Activated naive CD4-positive, alpha-beta T cell treated with anti-CD3 and anti-CD28 coated beads, Interleukin-2, amount 50 U/mL, for 16 hours (primary cell): ENCODE results near the gene GRIK3.

ENCODE experiments used
- DNase-seq: peaks from one replicate; pipeline ENCODE4 v3.0.0-alpha.2; 2020

GRIK3 gene

DNA sequence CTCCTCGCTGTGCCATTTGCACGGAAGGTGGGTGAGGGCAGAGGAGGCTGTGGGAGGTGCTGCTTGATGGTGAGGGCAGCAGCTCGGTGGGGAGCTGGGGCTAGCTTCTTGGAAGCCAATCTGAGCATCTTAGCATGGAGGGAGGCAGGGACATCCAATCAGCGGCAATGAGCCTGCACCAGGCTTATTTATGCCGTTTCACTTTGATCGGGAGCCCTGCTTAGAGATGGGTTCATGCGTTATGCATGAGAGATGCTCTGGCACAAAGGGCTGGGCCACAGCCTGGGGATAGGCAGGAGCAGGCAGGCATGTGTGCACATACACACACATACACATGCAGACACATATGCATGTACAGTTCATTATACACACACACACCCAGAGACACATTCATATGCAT, 220.2 kb downstream of the GRIK3 start:
- DNase-seq: no peak

DNA sequence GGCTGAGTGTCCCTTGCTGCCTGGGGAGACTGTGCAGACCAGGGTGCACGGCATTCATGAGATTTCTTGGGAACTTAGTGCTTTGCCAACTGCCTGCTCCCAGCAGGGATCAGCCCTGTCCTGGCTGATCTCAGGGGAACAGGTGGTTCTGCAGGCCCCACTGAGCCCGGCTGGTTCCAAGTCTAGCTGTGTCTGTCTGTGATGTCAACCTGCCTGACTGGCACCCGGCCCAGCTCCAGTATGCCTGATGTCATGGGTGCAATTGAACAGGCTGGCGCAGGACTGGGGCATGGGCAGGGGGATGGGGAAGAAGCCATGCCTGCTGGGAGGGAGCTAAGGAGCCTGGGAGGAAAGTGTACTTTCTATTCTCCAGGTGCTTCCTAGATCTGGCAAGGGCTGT, 227.1 kb downstream of the GRIK3 start:
- no peak for DNase-seq

DNA sequence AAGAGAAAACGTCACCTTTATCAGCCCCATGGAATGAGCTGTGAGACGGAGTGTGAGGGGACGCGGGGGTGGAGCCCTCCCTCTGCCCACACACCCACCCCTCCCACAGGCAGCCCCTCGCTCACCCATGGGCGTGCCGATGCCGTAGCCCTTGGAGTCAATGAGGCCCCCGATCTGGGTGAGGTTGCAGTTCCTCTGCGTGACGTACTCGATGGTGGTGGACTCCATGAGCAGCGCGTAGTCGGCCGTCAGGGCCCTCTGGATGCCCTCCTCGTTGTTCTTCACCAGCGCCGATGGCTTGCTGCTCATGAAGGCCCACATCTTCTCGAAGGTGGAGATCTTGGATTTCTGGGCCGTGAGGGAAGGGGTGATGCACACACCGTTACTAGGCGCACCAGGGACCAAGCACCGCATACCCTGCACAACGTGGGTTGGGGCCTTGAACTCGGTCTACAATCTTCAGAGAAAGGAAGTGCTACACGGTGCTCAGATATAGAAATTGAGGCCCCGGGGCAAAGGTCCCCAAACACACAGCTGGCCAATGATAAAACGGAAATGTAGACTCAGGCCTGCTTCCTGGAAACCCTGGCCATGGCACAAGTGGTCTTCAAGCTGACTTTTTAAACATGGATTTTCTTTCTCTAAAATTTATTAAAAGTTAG, 228.2 kb downstream of the GRIK3 start:
- no peak for DNase-seq

DNA sequence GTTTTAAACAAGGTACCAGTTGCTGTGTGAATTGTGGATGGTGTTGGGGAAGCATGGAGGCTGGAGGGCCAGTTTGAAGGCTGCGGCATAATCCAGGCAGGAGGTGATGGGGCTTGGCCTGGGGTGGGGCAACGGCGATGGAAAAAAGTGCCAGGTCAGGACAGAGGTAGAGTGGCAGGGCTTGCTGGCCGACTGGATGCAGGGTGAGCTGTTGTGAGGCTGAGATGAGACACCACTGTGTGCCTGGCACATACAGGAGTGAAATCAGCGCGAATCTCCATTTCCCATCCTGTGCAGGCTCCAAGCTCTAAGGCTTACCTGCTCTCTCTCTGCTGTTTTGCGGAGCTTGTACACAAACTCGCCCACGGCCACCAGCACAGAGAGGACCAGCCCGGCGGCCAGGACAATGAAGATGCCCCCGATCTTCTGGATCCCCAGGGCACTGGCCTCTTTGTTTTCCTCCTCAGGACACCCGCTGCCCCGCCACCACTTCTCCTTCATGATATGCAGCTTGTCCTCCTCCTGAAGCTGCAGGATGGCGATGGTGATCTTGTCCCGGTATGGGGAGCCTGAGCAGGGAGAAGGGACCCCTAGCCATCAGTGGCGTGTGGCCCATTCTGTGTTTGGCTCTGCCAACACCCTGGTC, 229.5 kb downstream of the GRIK3 start:
- no peak for DNase-seq

DNA sequence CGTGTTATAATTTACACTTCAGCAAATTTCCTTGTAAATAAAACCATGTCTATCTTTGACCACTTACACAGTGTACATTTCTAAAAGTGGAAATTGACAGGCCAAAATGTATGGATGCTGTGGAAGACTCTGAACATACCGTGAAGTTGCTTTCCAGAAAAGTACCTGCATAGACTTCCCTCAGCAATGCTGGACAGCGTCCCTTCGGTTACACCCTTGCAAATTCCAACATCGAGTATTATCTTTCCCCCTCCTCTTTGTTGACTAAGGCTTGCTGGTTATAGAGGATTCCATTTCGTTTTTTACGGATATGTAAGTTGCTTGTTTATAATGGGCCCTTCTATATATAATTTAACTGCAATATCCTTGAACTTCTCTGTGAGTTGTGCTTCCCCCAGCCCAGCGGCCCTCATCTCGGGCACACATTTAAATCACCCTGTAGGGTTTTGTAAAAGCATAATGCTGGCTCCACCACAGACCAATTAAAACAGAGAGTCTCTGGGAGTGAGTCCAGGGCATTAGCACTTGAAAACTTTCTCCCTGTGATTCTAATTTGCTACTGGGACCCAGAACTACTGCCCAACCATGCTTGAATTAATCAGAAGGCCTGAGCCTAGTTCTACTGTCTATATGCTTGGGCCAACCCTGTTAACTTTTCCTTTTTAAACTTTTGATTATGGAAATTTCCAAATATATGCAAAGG, 230.3 kb downstream of the GRIK3 start:
- DNase-seq: no peak

DNA sequence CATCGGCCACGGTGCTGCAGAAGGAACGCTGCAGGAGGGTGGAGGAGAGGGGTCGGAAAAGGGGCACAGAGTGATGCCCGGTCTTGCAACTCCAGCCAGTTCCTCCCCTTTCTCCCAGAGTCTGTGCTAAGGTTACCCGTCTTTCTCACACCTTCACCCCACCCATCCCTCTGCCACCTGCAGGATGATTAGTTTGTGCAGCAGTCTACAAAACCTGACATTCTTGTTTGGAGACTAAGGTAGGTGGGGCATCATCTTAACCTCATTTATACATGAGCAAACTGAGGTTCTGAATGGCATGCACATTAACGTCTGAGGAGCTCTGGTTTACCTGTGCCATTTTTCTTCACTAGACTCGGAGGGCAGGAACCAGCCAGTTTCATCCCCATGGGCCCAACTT, 232.3 kb downstream of the GRIK3 start:
- no peak for DNase-seq

DNA sequence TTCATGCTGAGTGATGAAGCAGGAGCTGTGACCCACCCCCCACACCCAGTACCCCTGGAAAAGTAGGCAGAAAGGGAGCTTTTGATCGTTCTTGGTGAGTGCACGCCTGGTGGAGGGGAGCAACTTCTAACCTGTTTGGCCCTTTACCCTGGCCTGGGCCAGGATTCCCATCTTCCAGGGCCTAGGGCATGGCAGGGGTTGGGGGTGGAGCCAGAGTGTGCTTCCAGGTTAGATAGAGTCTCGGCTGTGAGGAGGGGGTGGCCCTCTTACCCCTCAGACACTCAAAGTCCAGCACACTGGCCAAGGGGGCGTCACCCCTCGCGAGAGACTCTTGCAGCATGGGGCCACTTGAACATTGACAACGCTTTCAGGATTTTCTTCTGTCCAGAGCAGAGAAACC, 236.6 kb downstream of the GRIK3 start:
- DNase-seq: no peak

DNA sequence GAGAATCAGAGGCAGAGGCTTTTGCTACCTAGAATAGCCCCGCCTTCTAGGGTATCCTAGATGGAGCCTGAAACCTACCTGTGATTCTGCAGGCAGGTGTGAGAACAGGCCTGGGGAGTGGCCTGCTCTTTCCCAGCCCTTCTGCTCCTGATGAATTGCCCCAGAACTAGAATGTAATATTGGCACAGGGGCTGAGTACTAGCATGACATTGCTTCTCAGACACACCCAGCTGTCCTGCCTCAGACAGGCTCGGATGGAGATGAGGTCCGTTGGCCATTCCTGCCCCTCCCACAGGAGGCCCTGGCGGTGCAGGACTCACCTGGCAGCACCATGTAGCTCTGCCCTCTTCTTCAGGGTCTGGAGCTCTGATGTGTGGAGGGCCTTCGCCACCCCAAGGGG, 237.6 kb downstream of the GRIK3 start:
- no peak for DNase-seq

DNA sequence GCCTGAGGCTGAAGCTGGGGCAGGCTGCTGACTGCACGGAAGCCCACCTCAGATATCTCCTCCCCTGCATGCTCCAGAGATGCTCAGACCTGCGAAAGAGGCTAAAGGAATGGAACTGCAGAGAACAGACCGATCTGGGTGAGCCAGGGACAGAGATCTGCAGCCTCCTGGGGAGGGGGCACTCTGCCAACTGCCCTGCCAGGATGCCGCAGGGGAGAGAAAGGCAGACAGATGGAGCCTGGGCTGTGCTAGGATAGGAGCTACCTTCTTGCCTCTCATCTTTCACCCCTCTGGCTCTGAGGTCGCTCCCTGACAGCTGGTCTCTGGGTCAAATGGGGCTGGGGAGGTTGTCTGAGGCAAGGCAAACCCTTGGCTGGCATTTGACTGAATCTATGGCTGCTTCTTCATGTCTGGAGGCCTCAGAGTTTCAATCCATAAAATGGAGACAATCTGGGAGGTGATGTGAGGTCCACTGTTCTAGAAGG, 238.2 kb downstream of the GRIK3 start:
- no peak for DNase-seq

DNA sequence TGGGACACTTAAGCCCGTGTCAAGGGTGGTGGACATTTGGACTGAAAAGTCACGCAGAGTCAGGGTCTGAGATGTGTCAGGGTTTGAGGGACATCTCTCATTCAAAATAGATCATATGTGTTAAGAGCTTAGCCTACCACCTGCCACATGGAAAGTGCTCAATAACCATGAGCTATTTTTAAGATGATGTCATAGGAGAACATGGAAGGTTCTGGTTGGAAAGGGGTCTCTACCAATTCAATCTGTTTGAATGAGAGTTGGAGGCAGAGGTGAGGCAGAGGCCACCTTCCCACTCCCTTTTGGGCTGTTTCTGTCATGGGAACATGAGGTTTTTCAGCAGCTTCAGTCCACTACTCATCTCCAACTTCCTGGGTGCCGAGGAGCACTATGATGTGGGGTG, 239.9 kb downstream of the GRIK3 start:
- no peak for DNase-seq

DNA sequence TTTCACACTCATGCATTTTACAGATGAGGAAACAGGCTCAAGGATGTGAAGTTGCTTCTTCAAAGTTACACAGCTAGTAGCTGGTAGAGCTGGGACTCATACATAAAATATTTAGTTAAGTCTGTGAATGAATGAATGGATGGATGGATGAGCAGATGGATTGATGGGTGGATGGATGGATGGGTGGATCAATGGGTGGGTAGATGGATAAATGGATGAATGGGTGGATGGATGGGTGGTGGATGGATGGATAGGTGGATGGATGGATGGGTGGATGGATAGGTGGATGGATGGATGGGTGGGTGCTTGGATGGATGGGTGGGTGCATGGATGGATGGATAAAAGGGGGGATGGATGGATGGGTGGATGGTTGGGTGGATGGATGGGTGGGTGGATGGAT, 240.9 kb downstream of the GRIK3 start:
- DNase-seq: no peak

DNA sequence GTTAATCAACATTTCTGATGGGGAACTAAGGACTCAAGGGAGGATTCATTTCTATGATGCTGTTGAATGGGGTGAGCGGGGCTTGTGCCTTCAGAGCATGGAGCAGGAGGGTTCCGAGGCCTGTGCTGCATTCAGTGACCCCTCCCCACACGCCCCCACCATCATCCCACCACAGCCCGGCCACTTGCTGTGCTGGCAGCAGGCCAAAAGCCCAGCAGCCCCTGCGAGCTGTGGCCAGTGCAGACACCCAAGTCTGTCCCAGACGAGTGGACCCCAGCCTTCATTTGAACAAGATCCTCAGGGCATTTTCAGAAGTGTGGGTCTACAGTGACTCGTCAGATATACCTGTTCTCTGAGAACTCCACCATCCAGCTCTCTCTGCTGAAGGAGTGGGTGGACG, 242.0 kb downstream of the GRIK3 start:
- no peak for DNase-seq

DNA sequence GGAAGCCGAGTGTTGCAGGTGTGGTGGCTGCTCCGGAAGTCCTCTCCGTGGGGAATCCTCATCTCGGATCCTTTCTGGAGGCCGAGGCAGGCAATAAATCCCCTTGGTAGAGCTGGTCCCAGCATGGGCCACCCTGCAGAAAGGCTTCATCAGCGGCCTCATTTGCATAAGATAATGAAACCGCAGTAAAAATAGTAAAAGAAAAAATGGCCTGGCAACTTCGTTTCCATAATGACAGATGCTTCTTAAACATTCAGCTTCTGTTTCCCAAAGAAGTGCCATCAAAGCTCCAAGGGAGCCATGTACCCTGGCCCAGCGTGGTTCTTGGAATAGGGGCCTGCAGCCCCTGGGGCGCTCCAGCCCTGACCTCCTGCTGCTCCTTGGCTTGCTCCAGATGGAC, 244.1 kb downstream of the GRIK3 start:
- DNase-seq: no peak

DNA sequence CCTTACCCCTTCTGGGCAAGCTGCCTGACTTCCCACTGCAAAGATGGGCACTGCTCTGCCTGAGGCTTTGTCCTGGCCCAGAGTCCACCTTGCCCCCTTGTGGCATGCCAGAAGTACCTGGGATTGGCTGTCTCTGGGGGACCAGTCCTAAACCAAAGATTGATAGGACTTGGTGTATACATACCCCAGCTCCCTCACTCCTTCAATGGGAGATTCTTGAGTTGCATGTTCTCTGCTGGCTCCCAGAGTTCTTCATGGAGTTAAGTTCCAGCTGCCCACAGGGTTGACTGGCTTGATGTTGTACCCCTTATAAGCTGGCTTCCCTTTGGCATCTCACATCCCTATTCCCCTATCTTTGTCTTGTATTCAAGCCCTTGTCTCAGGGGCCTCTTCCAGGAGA, 244.8 kb downstream of the GRIK3 start:
- no peak for DNase-seq

DNA sequence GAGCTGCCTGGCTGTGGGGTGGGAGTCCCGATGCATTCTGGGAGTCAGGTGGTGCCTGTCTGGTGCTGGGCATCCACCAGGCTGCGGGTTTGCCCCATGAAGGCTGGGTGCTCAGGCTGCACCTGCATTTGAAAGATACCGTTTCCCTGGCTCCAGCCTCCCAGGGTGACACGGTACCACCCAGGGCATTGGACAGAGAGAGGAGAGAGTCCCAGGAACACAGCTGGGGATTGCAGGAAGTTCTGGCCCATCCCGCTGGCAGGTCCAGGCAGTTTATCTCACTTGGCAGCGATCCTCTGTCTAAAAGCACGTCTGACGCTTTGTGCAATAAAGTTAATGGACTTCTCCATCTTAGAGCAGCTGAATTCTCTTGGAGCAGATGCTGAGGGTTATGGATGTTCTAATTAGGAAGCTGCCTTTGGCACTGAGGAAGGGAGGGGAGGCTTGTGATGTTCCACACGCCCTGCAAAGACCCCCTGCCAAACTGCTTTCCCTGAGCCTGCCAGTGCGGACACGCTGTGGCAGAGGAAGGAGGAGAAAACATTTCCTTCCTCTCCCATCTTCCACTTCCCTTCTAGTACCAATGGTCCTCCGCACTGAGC, 246.9 kb downstream of the GRIK3 start:
- no peak for DNase-seq

DNA sequence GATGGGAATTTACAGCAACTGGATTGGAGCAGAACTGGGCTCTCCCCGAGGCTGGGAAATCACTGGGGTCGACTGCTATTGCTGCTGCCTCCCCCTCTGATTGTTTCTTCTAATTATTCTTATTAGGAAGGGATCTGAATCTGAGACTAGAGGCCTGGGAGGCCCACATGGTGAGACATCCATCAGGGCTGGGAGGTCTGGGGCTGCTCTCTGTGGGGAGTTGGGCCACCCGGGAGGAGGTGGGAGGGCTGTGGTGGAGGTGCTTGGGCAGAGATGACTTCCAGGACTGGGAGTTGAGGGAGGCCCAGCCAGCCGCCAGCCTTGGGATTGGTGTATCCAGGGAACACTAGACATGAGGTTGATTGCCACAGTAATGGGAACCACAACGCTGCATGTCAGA, 247.9 kb downstream of the GRIK3 start:
- DNase-seq: no peak

DNA sequence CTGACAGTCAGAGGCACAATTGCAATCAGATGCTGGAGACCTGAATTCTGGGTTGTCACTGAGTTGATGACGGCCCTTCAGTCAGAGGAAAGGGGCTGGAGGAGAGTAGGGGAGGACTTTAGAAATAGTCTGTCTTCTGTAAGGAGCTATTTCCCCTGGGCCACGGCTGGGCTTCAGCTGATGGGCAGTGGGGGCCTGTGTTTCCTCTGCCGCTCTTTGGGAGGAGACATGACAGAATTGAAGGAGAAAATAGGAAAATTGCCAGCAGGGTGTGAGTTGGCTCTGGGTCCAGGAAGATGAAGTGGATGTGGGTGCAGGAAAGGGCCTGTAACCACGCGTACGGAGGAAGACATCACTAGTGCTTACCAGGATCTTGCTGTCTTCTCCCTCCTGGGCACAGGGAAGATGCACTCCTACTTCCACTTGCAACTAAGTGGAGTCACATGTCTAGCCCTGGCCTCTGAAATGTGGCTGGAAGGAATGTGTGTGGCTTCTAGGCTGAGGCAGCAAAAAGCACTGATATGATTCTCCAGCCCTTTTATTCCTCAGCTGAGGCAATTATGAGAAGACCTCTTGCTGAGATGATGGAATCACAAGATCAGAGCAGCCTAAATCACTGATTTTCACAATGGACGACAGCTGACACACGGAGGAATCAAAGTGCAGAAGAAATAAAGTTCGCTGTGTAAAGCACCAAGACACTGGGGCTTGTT, 250.0 kb downstream of the GRIK3 start:
- no peak for DNase-seq

DNA sequence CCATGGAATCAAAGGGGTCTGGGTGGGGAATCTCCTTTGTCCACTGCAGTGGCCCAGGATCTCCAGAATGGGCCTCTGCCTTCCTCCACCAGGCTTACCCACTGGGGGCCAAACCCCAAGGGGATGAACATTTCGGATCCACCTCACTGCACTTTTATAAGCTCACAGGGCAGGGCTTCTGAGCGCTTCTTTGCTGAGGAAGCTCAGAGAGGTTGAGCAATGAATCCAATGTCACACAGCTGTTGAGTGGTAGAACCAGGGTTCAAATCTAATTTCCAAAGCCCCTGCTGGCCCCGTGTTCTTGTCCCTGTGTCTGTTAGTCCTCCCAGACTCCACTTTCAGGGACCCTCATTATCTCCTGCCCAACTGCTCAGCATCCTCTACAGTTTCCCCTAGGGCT, 250.8 kb downstream of the GRIK3 start:
- no peak for DNase-seq

DNA sequence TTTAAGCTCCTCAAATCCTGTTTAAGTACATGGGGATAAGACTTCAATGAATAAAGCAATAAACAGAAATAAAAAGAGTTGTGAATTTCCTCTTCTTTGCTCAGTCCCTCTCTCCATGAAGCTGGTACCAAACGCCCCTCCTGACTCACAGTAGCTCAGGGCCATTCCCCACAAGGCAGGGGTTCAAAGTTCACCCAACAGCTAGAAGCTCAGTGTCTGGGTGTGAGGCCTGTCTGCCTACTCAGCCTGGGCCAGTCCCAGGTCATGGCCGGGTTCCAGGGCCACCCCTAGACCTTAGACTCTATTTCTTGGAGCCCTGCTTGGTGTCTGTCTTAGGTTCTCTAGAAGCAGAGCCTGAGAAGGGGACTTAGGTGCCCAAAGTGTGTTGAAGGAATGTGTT, 251.5 kb downstream of the GRIK3 start:
- no peak for DNase-seq

DNA sequence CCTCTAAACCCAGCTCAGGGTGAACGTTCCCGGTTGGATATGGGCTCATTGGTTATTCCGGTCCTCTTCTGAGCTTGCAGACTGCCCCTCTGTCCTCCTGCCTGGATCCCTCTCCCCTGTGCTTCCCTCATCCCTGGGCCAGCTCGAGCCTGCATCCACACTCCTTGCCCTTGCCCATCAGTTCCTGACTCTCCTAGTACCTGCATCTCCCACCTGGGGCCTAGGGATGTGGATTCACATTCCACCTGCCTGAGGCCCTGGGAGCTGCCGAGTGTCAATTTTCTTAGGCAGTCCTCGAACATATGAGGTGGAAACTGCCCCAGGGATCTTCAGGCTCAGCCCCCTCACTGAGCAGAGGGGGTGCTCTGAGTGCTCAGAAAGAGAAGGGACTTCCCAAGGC, 252.2 kb downstream of the GRIK3 start:
- no peak for DNase-seq

DNA sequence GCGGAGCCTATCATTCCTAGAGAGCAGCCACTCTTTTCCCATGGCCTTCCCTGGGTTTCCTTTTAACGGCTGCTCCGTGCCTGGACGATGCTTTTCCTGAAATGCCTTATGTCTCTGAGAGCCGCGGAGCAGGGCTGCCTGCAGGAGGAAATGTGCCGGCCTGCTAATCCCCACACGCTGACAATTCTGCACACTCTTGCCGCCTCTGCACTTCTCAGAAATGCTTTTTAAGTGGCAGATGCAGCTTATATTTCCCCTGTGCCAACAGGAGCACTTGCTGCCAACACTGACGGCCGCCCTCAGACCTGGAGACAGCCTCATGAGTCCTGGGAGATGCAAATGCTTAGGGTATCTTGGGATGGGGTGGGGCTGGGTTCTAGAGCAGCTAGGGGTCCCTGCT, 253.2 kb downstream of the GRIK3 start:
- DNase-seq: no peak

DNA sequence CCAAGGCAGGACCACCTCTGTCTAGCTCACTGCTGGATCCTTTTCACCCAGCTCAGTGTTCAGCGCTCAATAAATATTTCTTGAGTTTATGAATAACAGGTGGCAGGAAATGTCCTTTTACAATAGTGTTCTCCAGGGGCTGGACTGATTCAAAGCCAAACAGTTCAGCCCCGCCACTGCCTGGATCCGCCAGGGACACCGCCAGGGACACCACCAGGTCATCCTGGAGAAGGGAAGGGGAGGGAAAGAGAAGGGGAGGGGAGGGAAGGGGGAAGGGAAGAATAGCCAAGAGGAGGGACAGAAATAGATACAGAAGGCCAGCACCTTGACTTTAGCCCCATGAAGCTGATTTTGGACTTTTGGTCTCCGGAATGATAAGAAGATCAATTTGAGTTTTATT, 255.6 kb downstream of the GRIK3 start:
- DNase-seq: no peak
